ENCODE results near the gene SPP1.
"Not testable (repeated sequence)": the region's sequence is repeated elsewhere in the genome, so short reads cannot be mapped to it uniquely, and the experiment has no call there.

SPP1 gene

DNA sequence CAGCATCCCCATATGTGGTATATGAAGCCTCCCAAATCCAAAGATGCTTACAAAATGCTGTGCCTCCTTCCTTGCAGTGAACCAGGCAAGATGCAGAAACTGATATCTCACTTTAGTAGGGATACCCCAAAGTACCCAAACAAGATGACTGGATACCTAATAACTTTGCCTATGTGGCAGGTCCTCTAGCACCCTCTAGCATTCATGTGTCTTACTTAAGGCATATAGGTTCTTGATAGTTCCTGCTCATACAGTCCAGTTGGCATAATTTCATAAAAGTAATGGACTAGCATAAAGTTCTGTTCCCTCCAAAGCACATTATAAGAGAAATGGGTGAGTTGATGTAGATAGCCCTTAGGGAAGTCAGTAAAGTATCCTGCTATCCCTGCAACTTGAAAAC, 36.8 kb upstream of the SPP1 start:
- no peaks in the 10 kb centered on the region for H3K4me1 ChIP-seq (ENCODE audit: control insufficient read depth in 2 of 2, insufficient read depth in 2 of 2, low read length in 2 of 2)
- H3K27ac ChIP-seq (ENCODE audit: low read depth in 2 of 2, low read length in 2 of 2): no peak overlapping the region
- no peaks in the 10 kb centered on the region for H3K36me3 ChIP-seq (ENCODE audit: control insufficient read depth in 2 of 2, insufficient read depth in 2 of 2, low read length in 2 of 2)
- no peak overlapping the region for H3K4me3 ChIP-seq (ENCODE audit: low read length in 2 of 2)
- H3K9ac ChIP-seq (ENCODE audit: low read depth in 1 of 2, low read length in 2 of 2): no peak overlapping the region
- H3K9me3 ChIP-seq (ENCODE audit: control insufficient read depth in 2 of 2, low read length in 2 of 2): no peaks in the 10 kb centered on the region
- H3K27me3 ChIP-seq (ENCODE audit: control insufficient read depth in 2 of 2, insufficient read depth in 2 of 2, low read length in 2 of 2): no peaks in the 10 kb centered on the region

DNA sequence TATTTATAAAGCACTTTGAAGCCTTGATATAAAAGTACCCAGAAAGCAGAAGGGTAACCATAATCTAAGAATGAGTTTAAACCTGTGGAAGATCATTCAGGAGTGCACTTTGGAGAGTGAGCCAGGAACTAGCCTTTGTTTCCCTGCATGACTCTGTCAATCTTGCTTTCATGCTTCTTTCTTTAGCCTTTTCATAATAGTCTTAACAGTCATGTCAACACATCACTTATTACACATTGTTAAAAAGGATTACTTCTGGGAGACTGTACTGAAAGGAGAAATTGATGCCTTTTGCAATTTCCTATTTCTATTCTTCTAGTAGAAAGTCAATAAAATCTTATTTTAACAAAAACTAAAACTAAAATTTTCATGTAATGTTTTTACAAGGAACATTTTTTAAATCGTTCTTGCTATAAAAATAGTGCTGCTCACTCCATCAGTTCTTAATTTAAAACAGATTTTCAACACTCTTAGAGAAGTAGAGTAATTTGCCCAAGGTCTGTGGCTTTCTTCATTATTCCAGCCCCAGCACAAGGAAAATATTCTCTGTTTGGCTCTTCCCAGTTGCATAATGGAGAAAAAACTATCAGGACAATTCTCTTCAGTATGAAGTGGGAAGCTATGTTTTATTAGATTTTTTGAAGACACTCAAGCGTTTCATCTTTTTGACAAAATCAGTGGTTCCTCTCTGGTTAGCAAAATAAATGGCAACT, 35.4 kb upstream of the SPP1 start:
- no peak overlapping the region for H3K9ac ChIP-seq (ENCODE audit: low read depth in 1 of 2, low read length in 2 of 2)
- no peak overlapping the region for H3K27ac ChIP-seq (ENCODE audit: low read depth in 2 of 2, low read length in 2 of 2)
- H3K4me3 ChIP-seq (ENCODE audit: low read length in 2 of 2): no peak overlapping the region
- no peaks in the 10 kb centered on the region for H3K4me1 ChIP-seq (ENCODE audit: control insufficient read depth in 2 of 2, insufficient read depth in 2 of 2, low read length in 2 of 2)
- no peaks in the 10 kb centered on the region for H3K9me3 ChIP-seq (ENCODE audit: control insufficient read depth in 2 of 2, low read length in 2 of 2)
- no peaks in the 10 kb centered on the region for H3K36me3 ChIP-seq (ENCODE audit: control insufficient read depth in 2 of 2, insufficient read depth in 2 of 2, low read length in 2 of 2)
- no peaks in the 10 kb centered on the region for H3K27me3 ChIP-seq (ENCODE audit: control insufficient read depth in 2 of 2, insufficient read depth in 2 of 2, low read length in 2 of 2)

DNA sequence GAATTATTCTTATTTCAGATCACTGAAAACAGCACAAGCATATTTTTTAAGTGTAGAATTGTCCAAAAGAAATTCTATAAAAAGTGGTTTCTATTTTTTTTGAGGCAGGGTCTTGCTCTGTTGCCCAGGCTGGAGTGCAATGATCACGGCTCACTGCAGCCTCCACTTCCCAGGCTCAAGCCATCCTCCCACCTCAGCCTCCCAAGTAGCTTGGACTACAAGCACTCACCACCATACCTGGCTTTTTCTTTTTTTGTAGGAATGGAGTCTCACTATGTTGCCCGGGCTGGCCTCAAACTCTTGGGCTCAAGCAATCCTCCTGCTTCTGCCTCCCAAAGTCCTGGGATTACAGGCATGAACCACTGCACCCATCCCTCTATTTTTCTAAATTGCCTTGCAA, 34.7 kb upstream of the SPP1 start:
- H3K27me3 ChIP-seq (ENCODE audit: control insufficient read depth in 2 of 2, insufficient read depth in 2 of 2, low read length in 2 of 2); H3K9me3 ChIP-seq (ENCODE audit: control insufficient read depth in 2 of 2, low read length in 2 of 2); H3K9ac ChIP-seq (ENCODE audit: low read depth in 1 of 2, low read length in 2 of 2); H3K36me3 ChIP-seq (ENCODE audit: control insufficient read depth in 2 of 2, insufficient read depth in 2 of 2, low read length in 2 of 2); H3K27ac ChIP-seq (ENCODE audit: low read depth in 2 of 2, low read length in 2 of 2); H3K4me3 ChIP-seq (ENCODE audit: low read length in 2 of 2); H3K4me1 ChIP-seq (ENCODE audit: control insufficient read depth in 2 of 2, insufficient read depth in 2 of 2, low read length in 2 of 2): not testable (repeated sequence)

DNA sequence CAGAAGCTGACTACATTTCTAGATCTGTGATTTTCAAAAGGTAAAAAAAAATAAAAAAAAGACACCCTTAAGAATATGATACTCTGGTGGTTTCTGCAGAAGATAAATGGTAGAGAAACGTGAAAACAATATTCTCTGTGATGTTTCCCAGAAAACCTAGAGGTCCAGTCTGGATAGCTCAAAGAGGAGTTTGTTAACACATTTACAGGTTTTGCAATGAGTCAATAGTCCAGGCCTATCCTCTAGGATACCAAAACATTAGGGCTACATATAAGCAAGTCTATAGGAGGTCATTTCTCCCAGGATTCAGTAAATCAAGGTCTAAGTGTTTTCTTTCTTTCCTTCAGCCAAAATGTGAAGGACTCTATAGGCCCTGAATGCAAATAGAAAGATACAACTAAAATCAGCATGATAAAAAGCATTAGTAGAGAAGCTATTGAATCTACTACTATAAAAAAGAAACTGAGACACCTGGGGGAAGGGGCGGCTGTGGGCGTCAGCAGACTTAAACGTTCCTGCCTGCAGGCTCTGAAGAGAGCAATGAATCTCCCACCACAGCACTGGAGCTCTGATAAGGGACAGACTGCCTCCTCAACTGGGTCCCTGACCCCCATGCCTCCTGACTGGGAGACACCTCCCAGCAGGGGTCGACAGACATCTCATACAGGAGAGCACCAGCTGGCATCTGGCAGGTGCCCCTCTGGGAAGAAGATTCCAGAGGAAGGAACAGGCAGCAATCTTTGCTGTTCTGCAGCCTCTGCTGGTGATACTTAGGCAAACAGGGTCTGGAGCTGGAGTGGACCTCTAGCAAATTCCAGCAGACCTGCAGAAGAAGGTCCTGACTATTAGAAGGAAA, 33.7 kb upstream of the SPP1 start:
- Histone ChIP-seq H3K9ac (ENCODE audit: low read depth in 1 of 2, low read length in 2 of 2) (no peak overlapping the region), H3K36me3 (ENCODE audit: control insufficient read depth in 2 of 2, insufficient read depth in 2 of 2, low read length in 2 of 2) (no peaks in the 10 kb centered on the region), H3K4me3 (ENCODE audit: low read length in 2 of 2) (no peak overlapping the region), H3K9me3 (ENCODE audit: control insufficient read depth in 2 of 2, low read length in 2 of 2) (no peaks in the 10 kb centered on the region), H3K27me3 (ENCODE audit: control insufficient read depth in 2 of 2, insufficient read depth in 2 of 2, low read length in 2 of 2) (no peaks in the 10 kb centered on the region), H3K27ac (ENCODE audit: low read depth in 2 of 2, low read length in 2 of 2) (no peak overlapping the region), H3K4me1 (ENCODE audit: control insufficient read depth in 2 of 2, insufficient read depth in 2 of 2, low read length in 2 of 2) (no peaks in the 10 kb centered on the region)

DNA sequence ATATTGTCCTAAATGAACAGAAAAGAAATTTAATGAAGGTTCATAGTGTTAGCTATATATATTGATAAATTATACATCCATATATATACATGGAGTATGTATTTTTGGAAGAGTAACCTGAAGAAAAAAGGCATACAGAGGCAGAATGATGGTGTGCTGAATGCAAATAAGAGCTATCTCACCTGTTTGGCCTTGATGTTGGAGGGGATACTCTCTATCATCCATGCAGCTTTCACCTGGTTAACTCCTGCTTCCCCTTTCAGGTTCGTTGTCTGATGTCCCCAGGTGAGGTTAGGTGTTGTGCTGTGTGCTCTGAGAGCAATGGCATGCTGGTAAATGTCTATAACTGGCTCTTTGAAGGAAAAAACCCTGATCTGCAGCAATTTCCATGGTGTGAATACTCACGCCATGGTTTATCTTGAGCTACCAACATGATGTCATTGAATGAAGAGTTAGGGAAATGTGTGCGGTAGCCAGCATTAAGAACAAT, 31.8 kb upstream of the SPP1 start:
- H3K4me1 ChIP-seq (ENCODE audit: control insufficient read depth in 2 of 2, insufficient read depth in 2 of 2, low read length in 2 of 2): no peaks in the 10 kb centered on the region
- H3K27ac ChIP-seq (ENCODE audit: low read depth in 2 of 2, low read length in 2 of 2): no peak overlapping the region
- H3K36me3 ChIP-seq (ENCODE audit: control insufficient read depth in 2 of 2, insufficient read depth in 2 of 2, low read length in 2 of 2): no peaks in the 10 kb centered on the region
- H3K27me3 ChIP-seq (ENCODE audit: control insufficient read depth in 2 of 2, insufficient read depth in 2 of 2, low read length in 2 of 2): no peaks in the 10 kb centered on the region
- H3K9ac ChIP-seq (ENCODE audit: low read depth in 1 of 2, low read length in 2 of 2): no peak overlapping the region
- no peak overlapping the region for H3K4me3 ChIP-seq (ENCODE audit: low read length in 2 of 2)
- H3K9me3 ChIP-seq (ENCODE audit: control insufficient read depth in 2 of 2, low read length in 2 of 2): no peaks in the 10 kb centered on the region

DNA sequence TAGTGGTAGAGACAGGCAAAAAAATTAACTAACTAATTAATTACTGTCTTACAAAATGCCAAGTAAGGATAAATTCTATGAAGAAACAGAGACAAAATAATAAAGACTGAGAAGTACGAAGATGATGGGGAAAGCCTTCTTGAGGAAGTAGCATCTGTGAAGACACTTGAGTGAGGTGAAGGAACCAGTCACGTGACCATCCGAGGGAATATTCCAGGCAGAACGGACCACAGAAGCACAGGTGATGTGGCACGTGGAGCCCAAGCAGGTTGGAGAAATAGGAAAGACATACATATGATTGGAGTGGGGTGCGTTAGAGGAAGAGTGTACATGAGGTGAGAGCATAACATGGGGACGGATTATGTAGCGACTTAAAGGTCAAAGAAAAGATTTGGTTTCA, 30.5 kb upstream of the SPP1 start:
- Histone ChIP-seq H3K9me3 (ENCODE audit: control insufficient read depth in 2 of 2, low read length in 2 of 2) (no peaks in the 10 kb centered on the region), H3K4me1 (ENCODE audit: control insufficient read depth in 2 of 2, insufficient read depth in 2 of 2, low read length in 2 of 2) (peaks cover 0 to 2% of the 10 kb centered on the region in 2 donors), H3K4me3 (ENCODE audit: low read length in 2 of 2) (no peak overlapping the region)

DNA sequence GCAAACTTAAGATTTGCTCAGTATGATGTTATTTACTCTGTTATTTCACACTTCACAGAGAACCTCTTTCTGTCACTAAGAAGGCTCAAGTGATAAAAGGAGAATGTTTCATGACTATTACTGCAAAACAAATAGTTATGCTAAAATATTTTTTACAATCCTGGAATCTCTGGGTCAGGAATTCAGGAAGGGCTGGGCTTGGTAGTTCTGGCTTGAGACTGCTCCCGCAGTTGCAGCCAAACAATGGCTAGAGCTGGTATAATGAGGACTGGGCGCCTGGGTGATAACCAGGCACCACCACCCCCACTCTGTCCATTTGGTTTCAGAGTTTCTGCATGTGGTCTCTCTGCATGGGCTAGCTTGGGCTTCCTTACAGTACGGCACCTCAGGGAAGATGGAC, 28.7 kb upstream of the SPP1 start:
- no peak overlapping the region for H3K9ac ChIP-seq (ENCODE audit: low read depth in 1 of 2, low read length in 2 of 2)
- H3K4me3 ChIP-seq (ENCODE audit: low read length in 2 of 2): no peak overlapping the region
- peaks cover 0 to 2% of the 10 kb centered on the region in 2 donors for H3K4me1 ChIP-seq (ENCODE audit: control insufficient read depth in 2 of 2, insufficient read depth in 2 of 2, low read length in 2 of 2)
- H3K36me3 ChIP-seq (ENCODE audit: control insufficient read depth in 2 of 2, insufficient read depth in 2 of 2, low read length in 2 of 2): no peaks in the 10 kb centered on the region
- H3K27ac ChIP-seq (ENCODE audit: low read depth in 2 of 2, low read length in 2 of 2): no peak overlapping the region
- no peaks in the 10 kb centered on the region for H3K9me3 ChIP-seq (ENCODE audit: control insufficient read depth in 2 of 2, low read length in 2 of 2)
- no peaks in the 10 kb centered on the region for H3K27me3 ChIP-seq (ENCODE audit: control insufficient read depth in 2 of 2, insufficient read depth in 2 of 2, low read length in 2 of 2)

More for the DNA sequence above, 30.5 kb upstream of the SPP1 start:
- Histone ChIP-seq H3K27ac (ENCODE audit: low read depth in 2 of 2, low read length in 2 of 2) (no peak overlapping the region), H3K9ac (ENCODE audit: low read depth in 1 of 2, low read length in 2 of 2) (no peak overlapping the region), H3K36me3 (ENCODE audit: control insufficient read depth in 2 of 2, insufficient read depth in 2 of 2, low read length in 2 of 2) (no peaks in the 10 kb centered on the region), H3K27me3 (ENCODE audit: control insufficient read depth in 2 of 2, insufficient read depth in 2 of 2, low read length in 2 of 2) (no peaks in the 10 kb centered on the region)

DNA sequence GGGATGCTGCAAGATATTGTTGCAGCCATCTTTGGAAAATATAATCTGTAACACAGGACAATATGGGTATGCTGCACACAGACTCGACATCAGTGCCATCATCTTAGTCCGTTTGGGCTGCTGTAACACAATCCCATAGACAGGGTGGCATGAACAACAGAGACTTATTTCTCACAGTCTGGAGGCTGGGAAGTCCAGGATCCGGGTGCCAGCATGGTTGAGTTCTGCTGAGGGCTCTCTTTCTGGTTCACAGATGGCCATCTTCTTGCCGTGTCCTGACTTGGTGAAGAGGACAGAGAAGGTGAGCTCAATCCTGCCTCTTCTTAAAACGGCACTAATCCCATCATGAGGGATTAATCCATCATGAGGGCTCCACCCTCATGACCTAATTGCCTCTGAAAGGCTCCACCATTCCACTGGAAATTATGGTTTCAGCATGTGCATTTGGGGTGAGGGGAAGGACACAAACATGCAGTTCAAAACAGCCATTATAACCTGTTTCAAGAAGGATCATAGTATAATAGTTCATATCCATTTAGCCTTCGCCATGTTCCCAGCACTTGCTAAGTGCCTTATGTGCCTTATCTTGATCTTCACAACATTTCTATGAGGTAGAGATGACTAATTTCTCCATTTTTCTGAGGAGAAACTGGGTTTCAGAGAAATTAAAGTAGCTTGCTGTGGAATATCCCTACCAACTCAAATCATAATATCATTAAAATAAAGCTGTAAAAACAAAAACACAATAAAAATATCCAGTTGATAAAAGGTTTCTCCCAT, 27.9 kb upstream of the SPP1 start:
- no peak overlapping the region for H3K9ac ChIP-seq (ENCODE audit: low read depth in 1 of 2, low read length in 2 of 2)
- H3K27me3 ChIP-seq (ENCODE audit: control insufficient read depth in 2 of 2, insufficient read depth in 2 of 2, low read length in 2 of 2): no peaks in the 10 kb centered on the region
- no peaks in the 10 kb centered on the region for H3K9me3 ChIP-seq (ENCODE audit: control insufficient read depth in 2 of 2, low read length in 2 of 2)
- no peaks in the 10 kb centered on the region for H3K36me3 ChIP-seq (ENCODE audit: control insufficient read depth in 2 of 2, insufficient read depth in 2 of 2, low read length in 2 of 2)
- no peak overlapping the region for H3K4me3 ChIP-seq (ENCODE audit: low read length in 2 of 2)
- no peak overlapping the region for H3K27ac ChIP-seq (ENCODE audit: low read depth in 2 of 2, low read length in 2 of 2)
- peaks cover 0 to 2% of the 10 kb centered on the region in 2 donors for H3K4me1 ChIP-seq (ENCODE audit: control insufficient read depth in 2 of 2, insufficient read depth in 2 of 2, low read length in 2 of 2)

DNA sequence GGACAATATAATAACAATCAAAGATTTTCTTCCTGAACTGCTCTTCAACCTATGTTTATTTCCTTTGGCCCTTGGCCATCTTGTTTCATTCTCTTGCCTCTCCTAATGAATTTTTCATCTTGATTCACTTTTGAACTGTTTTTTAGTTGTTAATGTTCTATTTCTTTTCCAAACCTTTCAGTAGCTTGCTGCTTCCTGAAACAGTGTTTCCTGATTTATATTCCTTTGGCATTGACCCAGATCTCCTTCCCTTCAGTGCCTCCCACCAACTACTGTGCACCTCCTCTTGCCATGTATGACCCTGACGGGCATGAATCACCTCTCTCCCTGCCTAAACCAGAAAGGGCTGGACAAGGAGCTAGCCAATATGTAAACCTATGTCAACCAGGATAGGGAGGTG, 25.6 kb upstream of the SPP1 start:
- no peaks in the 10 kb centered on the region for H3K36me3 ChIP-seq (ENCODE audit: control insufficient read depth in 2 of 2, insufficient read depth in 2 of 2, low read length in 2 of 2)
- H3K9me3 ChIP-seq (ENCODE audit: control insufficient read depth in 2 of 2, low read length in 2 of 2): no peaks in the 10 kb centered on the region
- no peaks in the 10 kb centered on the region for H3K27me3 ChIP-seq (ENCODE audit: control insufficient read depth in 2 of 2, insufficient read depth in 2 of 2, low read length in 2 of 2)
- H3K4me3 ChIP-seq (ENCODE audit: low read length in 2 of 2): no peak overlapping the region
- no peak overlapping the region for H3K9ac ChIP-seq (ENCODE audit: low read depth in 1 of 2, low read length in 2 of 2)
- no peak overlapping the region for H3K27ac ChIP-seq (ENCODE audit: low read depth in 2 of 2, low read length in 2 of 2)
- peaks cover 0 to 2% of the 10 kb centered on the region in 2 donors for H3K4me1 ChIP-seq (ENCODE audit: control insufficient read depth in 2 of 2, insufficient read depth in 2 of 2, low read length in 2 of 2)

DNA sequence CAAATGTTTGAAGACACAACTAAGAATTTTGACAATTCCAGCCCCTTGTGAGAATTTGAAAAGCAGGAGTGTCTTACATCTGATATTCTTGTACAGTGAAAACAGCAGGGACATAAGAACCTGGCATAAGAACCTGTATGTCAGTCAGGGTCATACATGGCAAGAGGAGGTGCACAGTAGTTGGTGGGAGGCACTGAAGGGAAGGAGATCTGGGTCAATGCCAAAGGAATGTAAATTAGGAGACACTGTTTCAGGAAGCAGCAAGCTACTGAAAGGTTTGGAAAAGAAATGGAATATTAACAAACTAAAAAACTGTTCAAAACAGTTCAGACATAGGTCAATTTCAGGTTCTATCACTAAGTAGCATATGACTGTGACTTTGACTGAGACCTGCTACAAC, 25.0 kb upstream of the SPP1 start:
- Histone ChIP-seq H3K36me3 (ENCODE audit: control insufficient read depth in 2 of 2, insufficient read depth in 2 of 2, low read length in 2 of 2) (no peaks in the 10 kb centered on the region), H3K27ac (ENCODE audit: low read depth in 2 of 2, low read length in 2 of 2) (no peak overlapping the region), H3K27me3 (ENCODE audit: control insufficient read depth in 2 of 2, insufficient read depth in 2 of 2, low read length in 2 of 2) (no peaks in the 10 kb centered on the region), H3K4me3 (ENCODE audit: low read length in 2 of 2) (no peak overlapping the region), H3K9ac (ENCODE audit: low read depth in 1 of 2, low read length in 2 of 2) (no peak overlapping the region), H3K4me1 (ENCODE audit: control insufficient read depth in 2 of 2, insufficient read depth in 2 of 2, low read length in 2 of 2) (peaks cover 0 to 2% of the 10 kb centered on the region in 2 donors), H3K9me3 (ENCODE audit: control insufficient read depth in 2 of 2, low read length in 2 of 2) (no peaks in the 10 kb centered on the region)
